ENCODE data around the gene NTN5. TPM values are rescaled to one million over a fixed set of nuclear protein-coding genes. Genes with fewer than 3 reads are reported as not detected.
"Not testable (repeated sequence)": the region's sequence is repeated elsewhere in the genome, so short reads cannot be mapped to it uniquely, and the experiment has no call there.

NTN5 gene
- total RNA-seq, 1 experiment from 2014 or later: not detected

GRCh38 chr19:48645620-48646000 is 27.2 kb downstream of the NTN5 start:
- DNase-seq (ENCODE audit: low read depth): no peak

DNA sequence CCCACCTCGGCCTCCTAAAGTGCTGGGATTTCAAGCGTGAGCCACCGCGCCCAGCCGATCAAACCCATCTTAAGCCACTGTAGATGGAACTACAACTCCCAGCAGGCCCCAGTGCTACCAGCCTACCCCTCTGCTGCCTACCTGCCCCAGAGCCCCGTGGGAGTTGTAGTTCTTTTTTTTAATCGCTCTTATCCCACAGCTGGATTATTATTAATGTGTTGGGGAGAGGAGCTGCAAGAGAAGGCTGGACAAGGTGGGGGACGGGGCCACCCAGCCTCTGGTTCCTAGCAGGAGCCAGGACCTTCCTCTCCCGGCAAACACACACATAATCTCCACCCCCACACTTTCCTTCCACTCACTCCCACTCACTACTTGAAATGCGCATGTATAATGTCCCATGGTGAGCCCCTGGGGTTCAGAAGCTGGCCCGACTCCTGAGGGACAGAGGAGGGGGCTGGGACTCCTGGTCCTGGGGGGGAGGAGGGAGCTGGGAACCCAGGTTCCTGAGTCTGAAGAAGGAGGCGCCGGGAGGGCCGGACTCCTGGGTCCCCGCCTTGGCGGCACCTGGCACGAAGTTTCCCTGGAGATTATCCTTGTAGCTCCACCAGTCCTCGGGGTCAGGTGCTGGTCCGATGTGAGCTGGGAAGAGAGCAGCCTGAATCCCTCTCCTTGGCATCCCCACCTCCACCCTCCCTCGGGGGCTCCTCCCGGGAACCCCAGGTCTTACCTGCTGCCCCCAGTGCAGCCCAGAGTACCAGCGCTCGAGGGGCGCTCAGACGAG is 27.8 kb downstream of the NTN5 start:
- DNase-seq (ENCODE audit: low read depth): peak; percentile 57

GRCh38 chr19:48644355-48644754 is 28.5 kb downstream of the NTN5 start:
- DNase-seq (ENCODE audit: low read depth): no peak

DNA sequence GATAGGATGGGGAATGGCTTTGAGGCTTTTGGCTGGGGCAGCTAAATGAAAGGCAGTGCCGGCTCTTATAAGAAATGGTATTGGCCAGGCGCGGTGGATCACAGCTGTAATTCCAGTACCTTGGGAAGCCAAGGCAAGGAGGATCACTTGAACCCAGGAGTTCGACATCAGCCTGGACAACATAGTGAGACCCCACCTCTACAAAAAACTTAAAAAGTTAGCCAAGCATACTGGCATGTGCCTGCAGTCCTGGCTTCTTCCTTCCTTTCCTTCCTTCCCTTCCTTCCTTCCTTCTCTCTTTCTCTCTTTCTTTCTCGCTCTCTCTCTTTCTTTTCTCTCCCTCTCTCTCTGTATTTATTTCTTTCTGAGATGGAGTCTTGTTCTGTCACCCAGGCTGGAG is 30.0 kb downstream of the NTN5 start:
- DNase-seq (ENCODE audit: low read depth): no peak

- no peak for DNase-seq (ENCODE audit: low read depth)
Measured at GRCh38 chr19:48641850-48642249, 31.0 kb downstream of the NTN5 start.

GRCh38 chr19:48639483-48640375 is 33.1 kb downstream of the NTN5 start:
- DNase-seq (ENCODE audit: low read depth): no peak

DNA sequence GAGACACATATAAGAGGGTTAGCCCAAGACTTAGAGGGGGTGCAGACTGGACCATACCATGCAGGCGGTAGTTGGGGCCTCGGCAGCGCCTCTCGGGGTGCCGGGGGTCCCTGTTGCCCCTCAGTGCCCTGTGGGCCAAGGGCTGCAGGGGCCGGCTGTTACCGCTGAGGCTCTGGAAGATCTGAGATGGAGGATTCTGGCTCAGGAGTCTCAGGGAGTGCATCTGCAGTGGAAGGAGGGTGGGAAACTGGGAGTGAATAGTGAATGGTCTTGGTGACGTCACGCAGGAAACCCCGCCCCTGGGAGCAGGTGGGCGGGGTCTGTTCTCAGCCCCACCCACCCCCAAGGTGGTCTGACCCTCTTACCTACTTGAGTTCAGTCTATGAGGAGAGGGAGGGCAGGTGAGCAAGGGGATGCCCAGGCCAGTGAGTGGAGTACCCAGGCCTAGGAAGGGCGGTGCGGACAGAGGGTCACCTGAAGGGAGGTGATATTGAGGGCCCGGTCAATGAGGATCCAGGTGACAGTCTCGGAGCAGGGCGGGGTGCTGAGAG is 33.9 kb downstream of the NTN5 start:
- no peak for DNase-seq (ENCODE audit: low read depth)

GRCh38 chr19:48637948-48638830 is 34.6 kb downstream of the NTN5 start:
- peak; percentile 88 for DNase-seq (ENCODE audit: low read depth)

GRCh38 chr19:48637449-48637947 is 35.3 kb downstream of the NTN5 start:
- DNase-seq (ENCODE audit: low read depth): peak; percentile 98

- DNase-seq (ENCODE audit: low read depth): no peak
Measured at GRCh38 chr19:48636859-48637448, 35.9 kb downstream of the NTN5 start, which contains the start of gene DBP. Gene DBP, minus strand, starts transcription at chr19:48637379. Its CDS starts 385 bp downstream, at chr19:48636994.

GRCh38 chr19:48635966-48636858 is 36.6 kb downstream of the NTN5 start:
- DNase-seq (ENCODE audit: low read depth): no peak

GRCh38 chr19:48635263-48635965 is 37.4 kb downstream of the NTN5 start:
- DNase-seq (ENCODE audit: low read depth): no peak

DNA sequence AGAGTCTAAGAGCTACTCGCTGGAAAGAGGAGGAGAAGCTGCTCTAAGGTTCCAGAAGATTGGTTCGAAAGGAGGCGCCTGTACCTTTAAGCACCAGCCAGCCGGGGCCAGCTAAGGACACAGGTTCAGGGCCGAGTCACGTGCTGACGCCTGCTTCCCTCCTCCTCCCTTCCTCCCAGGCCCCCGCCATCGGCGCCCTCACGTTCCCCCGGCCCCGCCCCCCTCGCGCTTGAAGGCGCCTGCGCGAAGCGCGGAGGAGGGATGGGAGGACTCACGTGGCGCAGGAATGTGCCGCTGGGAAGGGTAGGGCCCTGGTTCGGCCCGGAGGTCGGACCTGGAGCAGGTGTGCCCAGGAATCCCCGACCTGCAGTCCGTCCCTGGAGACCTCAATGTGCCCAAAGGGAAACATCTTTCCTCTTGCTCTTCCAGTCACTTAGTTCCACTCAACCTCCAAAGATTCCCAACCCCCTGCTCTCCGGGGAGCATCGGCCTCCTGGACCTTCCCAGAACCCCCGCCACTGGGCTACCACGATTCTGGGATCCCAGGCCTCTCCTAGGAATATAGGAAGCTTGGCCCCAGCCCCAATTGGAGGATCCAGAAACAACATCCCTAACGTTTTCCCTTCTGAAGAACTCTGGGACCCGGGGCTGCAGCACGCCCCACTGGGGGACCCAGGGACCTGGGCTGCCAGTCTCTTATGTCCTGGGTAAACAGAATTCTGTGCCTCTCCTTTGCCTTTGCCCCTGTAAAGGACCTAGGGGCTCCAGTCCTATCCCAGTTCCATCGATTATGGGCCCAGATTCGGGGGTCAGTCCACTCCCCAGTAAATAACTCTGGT is 38.2 kb downstream of the NTN5 start:
- DNase-seq (ENCODE audit: low read depth): peak; percentile 93

- no peak for DNase-seq (ENCODE audit: low read depth)
Measured at GRCh38 chr19:48634036-48634342, 38.8 kb downstream of the NTN5 start.

DNA sequence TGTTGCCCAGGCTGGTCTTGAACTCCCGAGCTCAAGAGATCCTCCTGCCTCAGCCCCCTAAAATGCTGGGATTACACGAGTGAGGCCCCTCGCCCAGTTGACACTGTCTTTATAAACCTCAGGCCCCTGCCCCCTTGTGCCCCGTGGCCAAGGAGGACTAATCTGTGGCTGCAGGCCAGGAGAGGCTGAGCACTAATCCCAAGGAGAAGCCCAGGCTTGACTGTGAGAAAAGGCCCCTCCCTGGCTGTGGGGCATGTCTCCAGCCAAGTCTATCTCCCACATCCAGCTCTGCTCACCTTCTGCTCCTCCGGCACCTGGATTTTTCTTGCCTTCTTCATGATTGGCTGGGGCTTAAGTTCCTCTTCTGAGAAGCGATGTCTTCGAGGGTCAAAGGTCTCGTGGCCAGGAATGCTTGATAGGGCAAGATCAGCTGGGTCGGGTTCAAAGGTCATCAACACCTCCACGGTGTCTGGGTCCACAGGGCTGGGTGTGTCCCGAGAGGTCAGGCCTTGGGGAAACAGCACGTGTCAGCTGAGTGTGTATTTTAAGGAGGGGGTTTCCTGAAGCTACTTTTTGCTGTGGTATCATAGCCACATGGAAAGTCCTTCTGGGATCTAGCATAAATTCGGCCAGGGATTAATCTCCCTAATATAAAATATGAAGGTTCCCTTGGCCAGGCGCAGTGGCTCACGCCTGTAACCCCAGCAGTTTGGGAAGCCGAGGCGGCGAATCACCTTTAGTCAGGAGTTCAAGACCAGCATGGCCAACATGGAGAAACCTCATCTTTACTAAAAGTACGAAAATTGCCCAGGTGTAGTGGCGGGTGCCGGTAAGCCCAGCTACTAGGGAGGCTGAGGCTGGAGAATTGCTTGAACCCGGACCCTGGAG is 39.4 kb downstream of the NTN5 start:
- no peak for DNase-seq (ENCODE audit: low read depth)

DNA sequence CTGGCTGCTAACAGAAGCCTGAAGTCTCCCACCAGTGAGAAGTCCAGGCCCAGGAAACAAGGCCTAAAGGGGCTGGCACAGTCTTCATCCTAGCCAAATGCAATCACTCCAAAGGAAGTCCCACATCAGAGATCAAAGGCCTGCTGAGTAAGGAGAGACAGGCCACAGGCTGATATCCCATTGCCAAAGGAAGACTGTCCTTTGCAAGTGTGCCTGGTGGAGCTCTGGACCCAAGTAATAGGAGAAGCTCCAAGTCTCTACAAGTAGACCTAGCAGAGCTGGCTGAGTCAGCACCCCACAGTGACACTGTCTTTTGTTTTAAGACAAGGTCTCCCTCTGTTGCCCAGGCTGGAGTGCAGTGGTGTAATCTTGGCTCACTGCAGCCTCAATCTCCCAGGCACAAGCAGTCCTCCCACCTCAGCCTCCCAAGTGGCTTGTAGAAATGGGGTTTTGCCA is 40.1 kb downstream of the NTN5 start:
- peak; percentile 57 for DNase-seq (ENCODE audit: low read depth)

DNA sequence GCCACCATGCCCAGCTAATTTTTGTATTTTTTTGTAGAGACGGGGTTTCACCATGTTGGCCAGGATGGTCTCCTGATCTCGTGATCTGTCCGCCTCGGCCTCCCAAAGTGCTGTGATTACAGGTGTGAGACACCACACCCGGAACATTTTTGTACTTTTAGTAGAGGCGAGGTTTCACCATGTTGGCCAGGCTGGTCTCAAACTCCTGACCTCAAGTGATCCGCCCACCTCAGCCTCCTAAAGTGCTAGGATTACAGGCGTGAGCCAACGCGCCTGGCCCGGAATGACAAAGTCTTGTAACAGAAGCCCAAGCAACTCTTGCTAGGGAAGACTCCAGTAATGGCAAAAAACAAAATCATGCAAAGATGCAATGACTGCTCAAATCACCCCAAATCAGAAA is 40.5 kb downstream of the NTN5 start:
- DNase-seq (ENCODE audit: low read depth): not testable (repeated sequence)
